Measurements from ENCODE around the gene ARID1B.

The ARID1B gene

GRCh38 chr6:157185986-157186385, 408.8 kb downstream of the ARID1B start:
- TF ChIP-seq TAF1 (IDR thresholded peaks at IDR 0.05; ENCODE audit: borderline replicate concordance, insufficient read depth, low read length) (no peak), POLR2AphosphoS5 (IDR thresholded peaks at IDR 0.05; ENCODE audit: low read depth, low read length) (no peak), SIN3A (IDR thresholded peaks at IDR 0.05; ENCODE audit: borderline replicate concordance, insufficient read depth, low read length) (no peak), REST (IDR thresholded peaks at IDR 0.05; ENCODE audit: insufficient read depth in 1 of 2, low read depth in 2 of 2, low read length in 2 of 2) (no peak), FOXP2 (optimal IDR thresholded peaks at IDR 0.05; ENCODE audit: borderline replicate concordance, extremely low read depth, extremely low read length, insufficient read depth) (no peak)

- TF ChIP-seq TAF1 (IDR thresholded peaks at IDR 0.05; ENCODE audit: borderline replicate concordance, insufficient read depth, low read length) (no peak), SIN3A (IDR thresholded peaks at IDR 0.05; ENCODE audit: borderline replicate concordance, insufficient read depth, low read length) (no peak)
Measured at GRCh38 chr6:157186785-157187181, 409.6 kb downstream of the ARID1B start.

- TF ChIP-seq POLR2AphosphoS5 (IDR thresholded peaks at IDR 0.05; ENCODE audit: low read depth, low read length) (no peak), FOXP2 (optimal IDR thresholded peaks at IDR 0.05; ENCODE audit: borderline replicate concordance, extremely low read depth, extremely low read length, insufficient read depth) (no peak), SIN3A (IDR thresholded peaks at IDR 0.05; ENCODE audit: borderline replicate concordance, insufficient read depth, low read length) (no peak), TAF1 (IDR thresholded peaks at IDR 0.05; ENCODE audit: borderline replicate concordance, insufficient read depth, low read length) (no peak), REST (IDR thresholded peaks at IDR 0.05; ENCODE audit: insufficient read depth in 1 of 2, low read depth in 2 of 2, low read length in 2 of 2) (no peak)
Measured at GRCh38 chr6:157187182-157188083, 410.3 kb downstream of the ARID1B start.

- TF ChIP-seq SIN3A (IDR thresholded peaks at IDR 0.05; ENCODE audit: borderline replicate concordance, insufficient read depth, low read length), result no peak
- TF ChIP-seq FOXP2 (optimal IDR thresholded peaks at IDR 0.05; ENCODE audit: borderline replicate concordance, extremely low read depth, extremely low read length, insufficient read depth), result no peak
- TF ChIP-seq REST (IDR thresholded peaks at IDR 0.05; ENCODE audit: insufficient read depth in 1 of 2, low read depth in 2 of 2, low read length in 2 of 2), result no peak
- no peak for TF ChIP-seq TAF1 (IDR thresholded peaks at IDR 0.05; ENCODE audit: borderline replicate concordance, insufficient read depth, low read length)
- no peak for TF ChIP-seq POLR2AphosphoS5 (IDR thresholded peaks at IDR 0.05; ENCODE audit: low read depth, low read length)
Measured at GRCh38 chr6:157188213-157188612, 411.0 kb downstream of the ARID1B start.

- TF ChIP-seq REST (IDR thresholded peaks at IDR 0.05; ENCODE audit: insufficient read depth in 1 of 2, low read depth in 2 of 2, low read length in 2 of 2) (no peak), SIN3A (IDR thresholded peaks at IDR 0.05; ENCODE audit: borderline replicate concordance, insufficient read depth, low read length) (no peak), POLR2AphosphoS5 (IDR thresholded peaks at IDR 0.05; ENCODE audit: low read depth, low read length) (no peak), TAF1 (IDR thresholded peaks at IDR 0.05; ENCODE audit: borderline replicate concordance, insufficient read depth, low read length) (no peak), FOXP2 (optimal IDR thresholded peaks at IDR 0.05; ENCODE audit: borderline replicate concordance, extremely low read depth, extremely low read length, insufficient read depth) (no peak)
Measured at GRCh38 chr6:157193443-157193996, 416.3 kb downstream of the ARID1B start.
